Astrocyte (in vitro differentiated cells and primary cell): ENCODE results near the gene PPIF.
"Not testable (repeated sequence)": the region's sequence is repeated elsewhere in the genome, so short reads cannot be mapped to it uniquely, and the experiment has no call there.

Experiments used
- CTCF ChIP-seq: IDR thresholded peaks from 2 replicates; pipeline ENCODE4 v1.5.1; 2011; ENCODE audit warnings: low read depth, mild to moderate bottlenecking, inconsistent platforms, low read length, moderate library complexity; ENCODE audit not compliant: insufficient read depth
- EZH2 ChIP-seq: IDR thresholded peaks from 2 replicates; pipeline ENCODE4 v1.6.1; 2012; ENCODE audit warnings: mild to moderate bottlenecking, low read length, inconsistent platforms; ENCODE audit not compliant: insufficient read depth

GRCh38 chr10:79337783-79338469, 9.3 kb upstream of the PPIF start:
- not testable (repeated sequence) for TF ChIP-seq CTCF, EZH2
